ENCODE measurements around the gene TWF2. TPM values are rescaled to one million over a fixed set of nuclear protein-coding genes. Genes with fewer than 3 reads are reported as not detected.
"Not testable (repeated sequence)": the region's sequence is repeated elsewhere in the genome, so short reads cannot be mapped to it uniquely, and the experiment has no call there.

The TWF2 gene
- total RNA-seq, 1 experiment from 2014 or later: 99.0 TPM

- not testable (repeated sequence) for H3K27me3 ChIP-seq (ENCODE audit: control insufficient read depth, insufficient read depth, low read length); H3K4me3 ChIP-seq (ENCODE audit: insufficient read depth, low read depth, low read length); DNase-seq
- peaks cover 15% of the 10 kb centered on the region for H3K36me3 ChIP-seq (replicated peaks; ENCODE audit: control insufficient read depth, insufficient read depth, low read length)
These were observed 33.2 kb upstream of the TWF2 start for GRCh38 chr3:52272172-52272571.

- Histone ChIP-seq H3K36me3 (replicated peaks; ENCODE audit: control insufficient read depth, insufficient read depth, low read length) (peaks cover 22% of the 10 kb centered on the region), H3K4me3 (ENCODE audit: insufficient read depth, low read depth, low read length) (no peak overlapping the region), H3K27me3 (ENCODE audit: control insufficient read depth, insufficient read depth, low read length) (no peaks in the 10 kb centered on the region)
- no peak for DNase-seq
These were observed 31.3 kb upstream of the TWF2 start for GRCh38 chr3:52270252-52270754.

GRCh38 chr3:52269776-52270175 lies 30.8 kb upstream of the TWF2 start:
- no peak for DNase-seq
- Histone ChIP-seq H3K36me3 (replicated peaks; ENCODE audit: control insufficient read depth, insufficient read depth, low read length) (peaks cover 22% of the 10 kb centered on the region), H3K27me3 (ENCODE audit: control insufficient read depth, insufficient read depth, low read length) (no peaks in the 10 kb centered on the region), H3K4me3 (ENCODE audit: insufficient read depth, low read depth, low read length) (no peak overlapping the region)

- no peak for DNase-seq
- H3K4me3 ChIP-seq (ENCODE audit: insufficient read depth, low read depth, low read length): no peak overlapping the region
- peaks cover 28% of the 10 kb centered on the region for H3K36me3 ChIP-seq (replicated peaks; ENCODE audit: control insufficient read depth, insufficient read depth, low read length)
- no peaks in the 10 kb centered on the region for H3K27me3 ChIP-seq (ENCODE audit: control insufficient read depth, insufficient read depth, low read length)
These were observed 29.1 kb upstream of the TWF2 start for GRCh38 chr3:52268036-52268435.

- Histone ChIP-seq H3K4me3 (ENCODE audit: insufficient read depth, low read depth, low read length) (no peak overlapping the region), H3K36me3 (replicated peaks; ENCODE audit: control insufficient read depth, insufficient read depth, low read length) (peaks cover 24% of the 10 kb centered on the region)
These were observed 26.4 kb upstream of the TWF2 start for GRCh38 chr3:52265387-52265786.

GRCh38 chr3:52262447-52262846 lies 23.5 kb upstream of the TWF2 start:
- no peak for DNase-seq
- Histone ChIP-seq H3K27me3 (ENCODE audit: control insufficient read depth, insufficient read depth, low read length) (no peaks in the 10 kb centered on the region), H3K4me3 (ENCODE audit: insufficient read depth, low read depth, low read length) (no peak overlapping the region), H3K36me3 (replicated peaks; ENCODE audit: control insufficient read depth, insufficient read depth, low read length) (peaks cover 42% of the 10 kb centered on the region)

More at GRCh38 chr3:52265387-52265786, 26.4 kb upstream of the TWF2 start:
- DNase-seq: no peak
- no peaks in the 10 kb centered on the region for H3K27me3 ChIP-seq (ENCODE audit: control insufficient read depth, insufficient read depth, low read length)

- no peak overlapping the region for H3K4me3 ChIP-seq (ENCODE audit: insufficient read depth, low read depth, low read length)
- no peak for DNase-seq
- no peaks in the 10 kb centered on the region for H3K27me3 ChIP-seq (ENCODE audit: control insufficient read depth, insufficient read depth, low read length)
- H3K36me3 ChIP-seq (replicated peaks; ENCODE audit: control insufficient read depth, insufficient read depth, low read length): peaks cover 52% of the 10 kb centered on the region
These were observed 20.5 kb upstream of the TWF2 start for GRCh38 chr3:52259448-52259847.

- Histone ChIP-seq H3K36me3 (replicated peaks; ENCODE audit: control insufficient read depth, insufficient read depth, low read length) (peaks cover 53% of the 10 kb centered on the region), H3K27me3 (ENCODE audit: control insufficient read depth, insufficient read depth, low read length) (no peaks in the 10 kb centered on the region), H3K4me3 (ENCODE audit: insufficient read depth, low read depth, low read length) (no peak overlapping the region)
- DNase-seq: no peak
These were observed 20.1 kb upstream of the TWF2 start for GRCh38 chr3:52259035-52259434.

GRCh38 chr3:52257911-52258310 lies 19.0 kb upstream of the TWF2 start:
- peaks cover 58% of the 10 kb centered on the region for H3K36me3 ChIP-seq (replicated peaks; ENCODE audit: control insufficient read depth, insufficient read depth, low read length)
- no peak for DNase-seq

GRCh38 chr3:52256622-52257021 lies 17.7 kb upstream of the TWF2 start:
- H3K4me3 ChIP-seq (ENCODE audit: insufficient read depth, low read depth, low read length): no peak overlapping the region
- H3K36me3 ChIP-seq (replicated peaks; ENCODE audit: control insufficient read depth, insufficient read depth, low read length): peaks cover 58% of the 10 kb centered on the region
- H3K27me3 ChIP-seq (ENCODE audit: control insufficient read depth, insufficient read depth, low read length): no peaks in the 10 kb centered on the region
- no peak for DNase-seq

More at GRCh38 chr3:52257911-52258310, 19.0 kb upstream of the TWF2 start:
- Histone ChIP-seq H3K27me3 (ENCODE audit: control insufficient read depth, insufficient read depth, low read length) (no peaks in the 10 kb centered on the region), H3K4me3 (ENCODE audit: insufficient read depth, low read depth, low read length) (no peak overlapping the region)

- no peaks in the 10 kb centered on the region for H3K27me3 ChIP-seq (ENCODE audit: control insufficient read depth, insufficient read depth, low read length)
- no peak for DNase-seq
- peaks cover 57% of the 10 kb centered on the region for H3K36me3 ChIP-seq (replicated peaks; ENCODE audit: control insufficient read depth, insufficient read depth, low read length)
- no peak overlapping the region for H3K4me3 ChIP-seq (ENCODE audit: insufficient read depth, low read depth, low read length)
These were observed 17.2 kb upstream of the TWF2 start for GRCh38 chr3:52256159-52256558.

- DNase-seq: no peak
- H3K27me3 ChIP-seq (ENCODE audit: control insufficient read depth, insufficient read depth, low read length): no peaks in the 10 kb centered on the region
- peaks cover 55% of the 10 kb centered on the region for H3K36me3 ChIP-seq (replicated peaks; ENCODE audit: control insufficient read depth, insufficient read depth, low read length)
- no peak overlapping the region for H3K4me3 ChIP-seq (ENCODE audit: insufficient read depth, low read depth, low read length)
These were observed 15.7 kb upstream of the TWF2 start for GRCh38 chr3:52254608-52255007.

GRCh38 chr3:52253314-52254304 lies 14.7 kb upstream of the TWF2 start:
- H3K27me3 ChIP-seq (ENCODE audit: control insufficient read depth, insufficient read depth, low read length): no peaks in the 10 kb centered on the region
- peaks cover 47% of the 10 kb centered on the region for H3K36me3 ChIP-seq (replicated peaks; ENCODE audit: control insufficient read depth, insufficient read depth, low read length)
- no peak overlapping the region for H3K4me3 ChIP-seq (ENCODE audit: insufficient read depth, low read depth, low read length)
- no peak for DNase-seq

- Histone ChIP-seq H3K4me3 (ENCODE audit: insufficient read depth, low read depth, low read length) (no peak overlapping the region), H3K27me3 (ENCODE audit: control insufficient read depth, insufficient read depth, low read length) (peaks cover 19% of the 10 kb centered on the region), H3K36me3 (replicated peaks; ENCODE audit: control insufficient read depth, insufficient read depth, low read length) (peaks cover 13% of the 10 kb centered on the region)
- DNase-seq: no peak
These were observed 11.2 kb upstream of the TWF2 start for GRCh38 chr3:52250122-52250521.

- Histone ChIP-seq H3K36me3 (replicated peaks; ENCODE audit: control insufficient read depth, insufficient read depth, low read length) (peaks cover 13% of the 10 kb centered on the region), H3K4me3 (ENCODE audit: insufficient read depth, low read depth, low read length) (no peak overlapping the region), H3K27me3 (ENCODE audit: control insufficient read depth, insufficient read depth, low read length) (peaks cover 23% of the 10 kb centered on the region)
- no peak for DNase-seq
These were observed 10.7 kb upstream of the TWF2 start for GRCh38 chr3:52249683-52250082.

All from H7 (cell line).